HG02973 (cell line): ENCODE data around the gene CDADC1.
"Not testable (repeated sequence)": the region's sequence is repeated elsewhere in the genome, so short reads cannot be mapped to it uniquely, and the experiment has no call there.

Experiments used
- ATAC-seq: cut with Tn5 transposase; IDR thresholded peaks from one replicate; pipeline ENCODE4 v1.9.1; 2021; ENCODE audit warnings: moderate library complexity; ENCODE audit not compliant: unreplicated experiment

CDADC1 gene

GRCh38 chr13:49311816-49312215, 64.1 kb downstream of the CDADC1 start:
- ATAC-seq: no peak

DNA sequence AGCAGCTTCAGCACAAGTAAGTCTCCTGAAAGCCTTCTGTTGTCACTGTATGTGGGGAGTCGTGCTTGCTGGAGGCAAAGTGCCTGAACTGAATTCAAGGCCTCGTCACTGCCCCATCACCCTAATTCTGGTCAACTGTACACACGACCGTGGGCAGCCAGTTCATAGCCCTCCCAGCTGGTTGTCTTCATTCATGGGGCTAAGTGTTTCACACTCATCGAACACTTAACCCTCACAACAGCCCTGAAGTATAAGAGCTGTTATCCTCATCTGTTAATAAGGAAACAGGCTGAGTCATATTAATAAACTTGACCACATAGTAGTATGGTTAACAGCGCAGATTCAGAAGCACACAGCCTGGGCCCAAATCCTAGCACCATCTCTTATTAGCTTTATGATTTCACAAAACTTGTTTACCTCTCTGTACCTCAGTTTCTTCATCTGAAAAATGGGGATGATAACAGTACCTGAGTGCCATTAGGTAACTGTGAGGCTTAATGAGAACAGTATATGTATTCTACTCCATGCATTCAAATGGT, 66.7 kb downstream of the CDADC1 start:
- no peak for ATAC-seq

- no peak for ATAC-seq
These were observed 67.4 kb downstream of the CDADC1 start for GRCh38 chr13:49315036-49315565.

DNA sequence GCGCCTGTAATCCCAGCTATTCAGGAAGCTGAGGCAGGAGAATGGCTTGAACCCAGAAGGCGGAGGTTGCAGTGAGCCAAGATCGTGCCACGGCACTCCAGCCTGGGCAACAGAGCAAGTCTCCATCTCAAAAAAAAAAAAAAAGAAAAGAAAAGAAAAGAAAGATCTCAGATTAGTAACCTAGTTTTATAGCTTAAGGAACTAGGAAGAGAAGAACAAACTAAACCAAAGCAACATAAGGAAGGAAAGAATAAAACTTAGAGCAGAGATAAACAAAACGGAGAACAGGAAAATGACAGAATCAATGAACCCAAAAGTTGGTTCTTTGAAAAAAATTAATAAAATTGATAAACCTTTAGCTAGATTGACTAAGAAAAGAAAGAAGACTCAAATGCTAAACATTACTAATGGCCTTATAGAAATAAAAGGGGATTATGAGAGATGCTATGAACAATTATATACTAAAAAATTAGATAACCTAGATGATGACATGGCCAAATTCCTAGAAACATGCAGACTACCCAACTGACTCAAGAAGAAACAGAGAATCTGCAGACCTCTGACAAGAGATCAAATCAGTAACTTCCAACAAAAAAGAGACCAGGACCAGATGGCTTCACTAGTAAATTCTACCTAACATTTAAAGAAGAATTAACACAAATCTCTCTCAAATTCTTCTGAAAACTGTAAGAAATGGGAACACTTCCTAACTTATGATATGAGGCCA, 68.2 kb downstream of the CDADC1 start:
- ATAC-seq: no peak

GRCh38 chr13:49319551-49319950, 71.8 kb downstream of the CDADC1 start:
- no peak for ATAC-seq

DNA sequence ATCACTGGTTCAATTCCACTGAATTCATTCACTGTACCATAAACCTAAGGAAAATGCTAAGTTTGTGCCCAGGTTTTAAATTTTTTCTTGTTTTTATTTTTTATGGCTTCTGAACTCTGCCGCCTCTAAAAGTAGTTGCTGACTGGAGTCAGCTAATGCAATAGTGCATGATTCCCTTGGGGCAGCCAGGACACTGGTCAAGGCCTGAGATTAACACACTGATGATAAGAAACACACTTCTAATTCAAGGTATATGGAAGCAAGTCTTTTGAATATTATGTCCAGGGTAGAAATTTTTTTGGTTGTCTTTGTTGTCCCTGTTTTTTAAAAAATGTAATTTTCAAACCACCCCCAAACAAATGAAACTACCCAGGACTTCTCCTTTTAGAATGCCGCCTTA, 72.2 kb downstream of the CDADC1 start:
- ATAC-seq: no peak

GRCh38 chr13:49320975-49321374, 73.2 kb downstream of the CDADC1 start:
- ATAC-seq: no peak

- no peak for ATAC-seq
These were observed 75.0 kb downstream of the CDADC1 start for GRCh38 chr13:49322702-49323101.

DNA sequence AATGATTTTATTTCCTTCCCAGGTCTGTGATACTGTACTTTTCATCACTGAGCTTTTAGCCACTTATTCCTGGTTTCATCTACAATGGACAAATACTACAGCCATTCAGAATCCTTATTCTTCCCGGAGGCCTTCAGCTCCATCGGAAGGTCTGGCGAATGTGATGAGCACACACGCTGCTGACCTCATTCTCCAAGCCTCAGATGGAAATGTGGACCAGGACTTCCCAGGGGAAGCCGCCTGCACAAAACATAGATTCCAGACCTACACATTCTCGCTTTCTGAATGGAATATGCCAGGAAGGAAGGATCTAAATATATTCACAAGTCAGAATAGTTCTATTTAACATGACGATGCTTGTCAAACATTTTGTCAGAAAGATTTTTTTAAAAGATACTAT, 75.6 kb downstream of the CDADC1 start:
- ATAC-seq: no peak

DNA sequence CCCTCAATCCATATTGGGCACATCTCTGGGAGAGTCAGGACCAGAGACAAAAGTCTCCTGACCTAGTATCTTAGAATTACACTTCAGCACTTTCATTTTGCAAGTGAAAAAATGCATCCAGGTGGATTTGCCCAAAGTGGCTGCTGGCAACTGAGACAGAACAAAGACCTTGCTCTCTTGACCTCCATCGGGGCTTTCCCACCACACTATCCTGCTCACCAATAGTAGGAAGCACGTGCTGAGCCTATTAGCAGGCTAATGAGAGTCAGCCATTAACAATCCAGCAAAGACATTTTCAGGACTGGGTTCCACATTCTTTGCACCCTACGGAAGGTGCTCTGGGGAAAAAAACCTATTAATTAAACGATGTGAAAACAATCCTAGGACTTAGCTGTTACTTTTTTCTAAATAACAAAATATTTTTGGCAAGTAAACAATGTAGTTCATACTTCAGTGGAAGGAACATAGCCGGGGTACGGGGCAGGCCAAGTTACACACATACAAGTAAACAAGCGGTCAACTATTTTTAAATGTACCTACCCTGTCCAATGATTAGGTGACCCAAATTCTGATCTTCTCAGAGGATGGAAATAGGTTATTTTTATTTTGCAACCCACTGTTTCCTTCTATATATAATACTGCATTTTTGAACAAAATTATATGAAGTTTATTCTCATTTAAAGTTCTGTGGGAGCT, 78.6 kb downstream of the CDADC1 start:
- no peak for ATAC-seq

DNA sequence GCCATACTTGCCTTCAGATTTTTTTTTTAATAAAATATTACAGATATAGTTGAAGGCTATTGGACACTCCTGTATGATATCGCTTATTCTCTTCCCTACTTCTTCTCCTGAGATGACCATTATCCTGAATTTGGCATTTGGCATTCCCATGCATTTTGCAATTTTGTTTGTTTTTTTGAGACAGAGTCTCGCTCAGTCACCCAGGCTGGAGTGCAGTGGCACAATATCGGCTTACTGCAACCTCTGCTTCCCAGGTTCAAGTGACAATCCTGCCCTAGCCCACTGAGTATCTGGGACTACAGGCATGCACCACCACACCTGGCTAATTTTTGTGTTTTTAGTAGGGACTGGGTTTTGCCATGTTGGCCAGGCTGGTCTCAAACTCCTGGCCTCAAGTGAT, 79.4 kb downstream of the CDADC1 start:
- ATAC-seq: not testable (repeated sequence)

DNA sequence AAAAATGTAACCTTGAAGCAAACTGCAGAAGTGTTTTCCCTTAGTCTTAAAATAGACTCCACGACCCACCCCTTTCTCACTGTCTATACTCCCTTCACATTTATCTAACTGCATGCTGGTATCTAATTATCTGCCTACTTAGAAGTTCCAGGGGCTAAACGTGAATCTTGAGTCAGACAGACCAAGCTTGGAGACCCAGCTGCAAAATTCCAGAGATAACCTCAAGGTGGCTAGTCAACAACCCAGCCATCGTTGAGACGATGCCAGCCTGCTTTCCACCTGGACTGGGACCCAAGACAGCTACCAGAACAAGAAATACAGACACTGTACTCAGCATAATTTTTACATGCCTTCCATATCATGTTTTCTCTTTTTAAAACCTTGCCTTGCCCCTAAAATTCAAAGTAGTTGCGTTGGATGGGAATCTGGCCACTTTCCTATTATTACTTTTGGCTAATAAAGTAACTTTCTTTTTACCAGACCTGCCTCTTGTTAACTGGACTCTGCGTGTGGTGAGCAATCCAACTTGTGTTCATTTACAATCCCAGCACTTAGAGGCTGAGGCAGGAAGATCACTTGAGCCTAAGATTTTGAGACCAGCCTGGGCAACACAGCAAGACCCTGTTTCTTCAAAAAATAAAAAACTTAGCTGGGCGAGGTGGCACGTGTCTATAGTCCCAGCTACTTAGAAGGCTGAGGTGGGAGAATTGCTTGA, 82.3 kb downstream of the CDADC1 start:
- no peak for ATAC-seq

DNA sequence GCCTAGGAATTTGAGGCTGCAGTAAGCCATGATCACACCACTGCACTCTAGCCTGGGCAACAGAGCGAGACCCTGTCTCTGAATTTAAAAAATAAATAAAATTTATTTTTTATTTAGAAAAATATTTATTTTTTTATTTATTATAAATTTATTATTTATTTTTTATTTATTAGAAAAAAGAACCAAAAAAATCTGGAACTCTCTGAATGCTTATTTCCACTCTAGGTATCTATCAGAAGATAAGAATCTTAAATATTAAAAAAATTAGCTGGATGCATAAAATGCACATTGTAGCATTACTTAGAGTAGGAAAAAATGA, 82.8 kb downstream of the CDADC1 start:
- no peak for ATAC-seq

- no peak for ATAC-seq
These were observed 88.9 kb downstream of the CDADC1 start for GRCh38 chr13:49336655-49337054.

- no peak for ATAC-seq
These were observed 92.4 kb downstream of the CDADC1 start for GRCh38 chr13:49340161-49340560.

DNA sequence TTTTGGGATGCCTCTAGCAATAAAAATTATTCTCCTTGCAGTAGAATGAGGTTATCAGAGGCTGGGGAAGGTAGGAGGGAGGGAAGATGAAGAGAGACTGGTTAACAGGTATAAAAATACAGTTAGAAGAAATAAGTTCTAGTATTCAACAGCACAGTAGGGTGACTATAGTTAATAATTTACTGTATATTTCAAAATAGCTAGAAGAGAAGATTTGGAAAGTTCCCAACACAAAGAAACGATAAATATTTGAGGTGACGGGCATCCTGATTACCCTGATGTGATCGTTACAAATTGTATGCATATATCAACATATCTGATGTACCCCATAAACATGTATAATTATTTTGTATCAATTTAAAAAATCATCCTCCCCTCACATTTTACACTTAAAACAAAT, 93.8 kb downstream of the CDADC1 start:
- ATAC-seq: no peak

GRCh38 chr13:49341941-49342340, 94.2 kb downstream of the CDADC1 start:
- ATAC-seq: no peak

GRCh38 chr13:49342454-49342853, 94.7 kb downstream of the CDADC1 start:
- no peak for ATAC-seq
